ENCODE data around the gene DCX.

DNA sequence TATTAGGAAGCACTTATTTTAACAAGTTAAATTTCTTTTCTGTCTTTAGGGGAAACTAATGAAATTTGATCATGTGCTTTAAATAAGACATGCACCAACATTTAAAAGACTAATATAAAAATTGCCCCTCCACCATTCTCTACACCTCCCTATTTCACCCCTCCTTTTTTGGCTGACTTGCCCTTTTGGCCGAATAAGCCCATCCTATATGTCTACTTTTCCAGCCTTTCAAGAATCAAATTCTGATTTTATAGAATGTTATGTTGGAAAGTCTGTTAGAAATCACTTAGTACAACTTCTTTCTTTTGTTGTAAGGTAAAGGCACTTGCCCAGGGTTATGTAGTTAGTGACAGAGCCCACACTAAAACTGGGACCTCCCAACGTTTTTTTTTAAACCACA lies 143.5 kb downstream of the DCX start:
- no peak for TF ChIP-seq CTCF (IDR thresholded peaks at IDR 0.05; ENCODE audit: poor library complexity)
- TF ChIP-seq EZH2 (IDR thresholded peaks at IDR 0.05; ENCODE audit: borderline replicate concordance): no peak
- TF ChIP-seq EZH2phosphoT487 (IDR thresholded peaks at IDR 0.05; ENCODE audit: low read depth, severe bottlenecking, unreplicated experiment): no peak

Measured in hepatocyte (in vitro differentiated cells).